Thyroid gland (tissue), 4 donors: ENCODE results near the gene FBXO44. TPM values are rescaled to one million over a fixed set of nuclear protein-coding genes. Genes with fewer than 3 reads are reported as not detected.
"Not testable (repeated sequence)": the region's sequence is repeated elsewhere in the genome, so short reads cannot be mapped to it uniquely, and the experiment has no call there.

Experiments used
- DNase-seq, 2 donors: peaks; one replicate each; pipeline ENCODE4 v3.0.0-alpha.2; 2019
- H3K27ac ChIP-seq, 3 donors: fragments of 200-600 bp; sonication (generic); 1 replicate in 2 of 3; 2 replicates in 1 of 3; pipeline ENCODE4 v1.5.1; 2016 to 2019; ENCODE audit warnings: mild to moderate bottlenecking in 1 of 3, moderate library complexity in 1 of 3
- H3K27me3 ChIP-seq: fragments of 200-600 bp; sonication (generic); one replicate; pipeline ENCODE4 v1.5.1; 2019
- H3K36me3 ChIP-seq, 2 donors: fragments of 200-600 bp; sonication (generic); one replicate each; pipeline ENCODE4 v1.5.1; 2016 to 2019
- H3K4me1 ChIP-seq, 2 donors: fragments of 200-600 bp; sonication (generic); one replicate each; pipeline ENCODE4 v1.5.1; 2017 to 2019
- H3K4me3 ChIP-seq, 3 donors: fragments of 200-600 bp; sonication (generic); replicated peaks in 1 of 3; 1 replicate in 2 of 3; 2 replicates in 1 of 3; pipeline ENCODE4 v1.5.1; 2016; ENCODE audit warnings: mild to moderate bottlenecking in 1 of 3
- H3K9me3 ChIP-seq: fragments of 200-600 bp; sonication (generic); one replicate; pipeline ENCODE4 v1.5.1; 2017
- POLR2A ChIP-seq, 2 donors: fragments of 450-650 bp; IDR thresholded peaks; one replicate each; pipeline ENCODE4 v1.6.1; 2017; ENCODE audit warnings: antibody characterized with exemption in 2 of 2, mild to moderate bottlenecking in 2 of 2, moderate library complexity in 1 of 2
- WGBS, 2 donors: methylation state at CpG; one replicate each; pipeline ENCODE4 v1.1.5; 2017; 5-methylcytosine and 5-hydroxymethylcytosine counted together
- intact Hi-C: fragments of 100-400 bp; cut with DNase I; formaldehyde crosslinking; loops from one replicate; pipeline ENCODE4 v1.15.1; 2023
- total RNA-seq, 4 donors: library from RNA; depleted of rRNA; stranded (reverse); fragments of >200 nt; gene quantifications; one replicate each; pipeline ENCODE4 v1.2.3, GENCODE V29; 2016
- TF ChIP-seq, protein P1 (sequence below), 6 experiments: fragments of 200-600 bp in 3 of 6; fragments of 450-650 bp in 3 of 6; sonication (generic) in 3 of 6; IDR thresholded peaks; one replicate each; pipeline ENCODE4 v1.5.1; 2016 to 2019; ENCODE audit warnings: antibody characterized with exemption in 6 of 6, mild to moderate bottlenecking in 2 of 6, inconsistent platforms in 1 of 6, moderate library complexity in 1 of 6

The FBXO44 gene
- total RNA-seq, 4 donors from 2014 or later, result 33.1 to 40.9 (median 34.4) TPM

DNA sequence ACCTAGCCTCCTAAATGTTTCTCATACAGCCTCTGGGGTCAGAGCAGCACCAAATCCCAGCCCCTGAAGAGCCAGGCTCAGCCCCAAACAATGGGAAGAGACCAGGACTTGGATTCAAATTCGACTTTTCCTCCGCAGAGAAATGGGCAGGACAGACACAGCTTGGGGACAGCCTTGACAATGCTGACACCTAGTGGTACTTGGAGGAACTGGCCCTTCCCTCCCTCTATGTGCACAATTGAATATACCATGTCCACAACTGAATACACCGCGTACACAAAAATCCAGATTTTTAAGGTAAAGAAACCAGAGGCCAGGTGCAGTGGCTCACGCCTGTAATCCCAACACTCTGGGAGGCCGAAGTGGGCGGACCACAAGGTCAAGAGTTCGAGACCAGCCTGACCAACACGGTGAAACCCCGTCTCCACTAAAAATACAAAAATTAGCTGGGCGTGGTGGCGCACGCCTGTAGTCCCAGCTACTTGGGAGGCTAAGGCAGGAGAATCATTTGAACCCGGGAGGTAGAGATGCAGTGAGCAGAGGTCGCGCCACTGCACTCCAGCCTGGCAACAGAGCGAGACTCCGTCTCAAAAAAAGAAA, 12.2 kb upstream of the FBXO44 start:
- H3K4me3 ChIP-seq, H3K4me1 ChIP-seq, H3K36me3 ChIP-seq, H3K27ac ChIP-seq, H3K27me3 ChIP-seq, H3K9me3 ChIP-seq: not testable (repeated sequence)
- TF ChIP-seq, protein P1, sequence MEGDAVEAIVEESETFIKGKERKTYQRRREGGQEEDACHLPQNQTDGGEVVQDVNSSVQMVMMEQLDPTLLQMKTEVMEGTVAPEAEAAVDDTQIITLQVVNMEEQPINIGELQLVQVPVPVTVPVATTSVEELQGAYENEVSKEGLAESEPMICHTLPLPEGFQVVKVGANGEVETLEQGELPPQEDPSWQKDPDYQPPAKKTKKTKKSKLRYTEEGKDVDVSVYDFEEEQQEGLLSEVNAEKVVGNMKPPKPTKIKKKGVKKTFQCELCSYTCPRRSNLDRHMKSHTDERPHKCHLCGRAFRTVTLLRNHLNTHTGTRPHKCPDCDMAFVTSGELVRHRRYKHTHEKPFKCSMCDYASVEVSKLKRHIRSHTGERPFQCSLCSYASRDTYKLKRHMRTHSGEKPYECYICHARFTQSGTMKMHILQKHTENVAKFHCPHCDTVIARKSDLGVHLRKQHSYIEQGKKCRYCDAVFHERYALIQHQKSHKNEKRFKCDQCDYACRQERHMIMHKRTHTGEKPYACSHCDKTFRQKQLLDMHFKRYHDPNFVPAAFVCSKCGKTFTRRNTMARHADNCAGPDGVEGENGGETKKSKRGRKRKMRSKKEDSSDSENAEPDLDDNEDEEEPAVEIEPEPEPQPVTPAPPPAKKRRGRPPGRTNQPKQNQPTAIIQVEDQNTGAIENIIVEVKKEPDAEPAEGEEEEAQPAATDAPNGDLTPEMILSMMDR (IDR thresholded peaks at IDR 0.05), result peak; percentile 90 to 96 (median 92)
- WGBS, 2 donors, result 54 to 55% methylated on average over 18 of the region's 18 CpGs
- peak; percentile 58 to 59 for DNase-seq
- intact Hi-C loops, result loop anchor here (5.0 to 10.0 kb wide), 2 partner anchors 398 to 605 kb away; no protein-coding TSS in a partner anchor

DNA sequence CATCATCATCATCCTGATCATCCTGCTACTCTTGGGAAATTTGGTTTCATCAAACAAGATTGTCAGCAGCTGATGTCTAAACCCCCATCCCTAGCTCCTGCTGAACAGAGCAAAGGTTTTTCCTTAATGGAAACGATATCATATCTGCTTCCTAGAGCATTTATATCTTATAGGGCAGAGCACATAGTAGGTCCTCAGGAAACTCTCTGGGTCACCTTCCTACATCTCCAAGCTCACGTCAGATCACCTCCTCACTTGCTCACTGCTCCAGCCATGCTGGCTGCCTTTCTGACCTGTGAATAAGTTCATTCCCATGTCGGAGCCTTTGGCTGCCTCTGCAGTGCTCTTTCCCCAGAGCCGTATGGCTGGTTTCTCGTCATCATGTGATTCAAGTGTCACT, 10.9 kb upstream of the FBXO44 start:
- intact Hi-C loops, result loop anchor here (5.0 to 10.0 kb wide), 2 partner anchors 399 to 606 kb away; no protein-coding TSS in a partner anchor
- no peak overlapping the region for H3K27ac ChIP-seq
- no peaks in the 10 kb centered on the region for H3K27me3 ChIP-seq
- TF ChIP-seq, protein P1 (IDR thresholded peaks at IDR 0.05), result no peak
- TF ChIP-seq POLR2A (IDR thresholded peaks at IDR 0.05), result no peak
- no peak for DNase-seq
- no peaks in the 10 kb centered on the region for H3K36me3 ChIP-seq
- no peak overlapping the region for H3K4me3 ChIP-seq
- 55 to 69% methylated on average over 4 to 5 of the region's 5 CpGs for WGBS, 2 donors
- H3K9me3 ChIP-seq, result no peaks in the 10 kb centered on the region
- peaks cover 0 to 4% of the 10 kb centered on the region in 2 donors for H3K4me1 ChIP-seq

DNA sequence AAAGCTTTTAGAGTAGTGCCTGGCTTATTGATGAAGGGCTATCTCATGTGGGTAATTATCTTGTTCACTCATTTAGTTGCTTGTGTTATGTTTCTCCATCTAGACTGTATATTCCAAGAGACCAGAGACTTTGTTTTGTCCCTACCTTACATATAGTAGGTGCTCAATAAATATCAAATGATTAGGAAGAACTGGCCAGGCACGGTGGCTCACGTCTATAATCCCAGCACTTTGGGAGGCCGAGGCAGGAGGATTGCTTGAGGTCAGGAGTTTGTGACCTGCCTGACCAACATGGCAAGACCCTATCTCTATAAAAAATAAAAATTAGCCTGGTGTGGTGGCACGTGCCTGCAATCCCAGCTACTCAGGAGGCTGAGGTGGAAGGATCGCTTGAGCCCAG, 9.4 kb upstream of the FBXO44 start:
- Histone ChIP-seq H3K27me3 (no peaks in the 10 kb centered on the region), H3K36me3 (no peaks in the 10 kb centered on the region), H3K4me3 (no peak overlapping the region), H3K27ac (no peak overlapping the region), H3K9me3 (no peaks in the 10 kb centered on the region), H3K4me1 (peaks cover 2 to 17% of the 10 kb centered on the region in 2 donors)
- WGBS, 2 donors, result 89 to 93% methylated on average over 5 of the region's 5 CpGs
- DNase-seq, result no peak
- TF ChIP-seq POLR2A (IDR thresholded peaks at IDR 0.05), result no peak
- intact Hi-C loops, result loop anchor here (5.0 to 10.0 kb wide), 2 partner anchors 77 to 400 kb away; no protein-coding TSS in a partner anchor

DNA sequence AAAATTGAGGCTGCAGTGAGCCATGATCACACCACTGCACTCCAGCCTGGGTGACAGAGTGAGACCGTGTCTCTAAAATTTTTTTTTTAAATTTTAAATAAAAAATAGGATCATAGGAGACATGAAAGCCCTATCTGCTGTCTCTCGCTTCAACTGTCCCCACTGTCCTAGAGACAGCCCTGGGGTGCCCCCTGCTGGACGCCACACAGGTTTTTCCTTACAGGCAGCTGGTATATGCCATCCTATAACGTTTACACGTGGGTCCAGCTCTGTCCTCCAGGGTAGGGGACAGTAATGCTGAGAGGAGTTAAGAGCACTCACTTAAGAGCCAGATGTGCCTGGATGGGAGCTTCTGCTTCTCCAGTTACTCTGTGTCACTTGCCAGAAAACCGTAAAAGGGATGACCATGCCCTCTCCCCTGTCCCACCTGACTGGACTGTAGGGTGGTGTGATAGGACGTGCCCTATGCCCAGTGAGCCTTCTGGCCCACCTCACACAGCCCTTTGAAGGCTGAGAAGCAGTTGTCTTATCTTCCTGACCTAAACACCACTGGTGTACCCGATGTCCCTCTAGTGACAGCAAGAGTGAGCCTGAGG, 8.9 kb upstream of the FBXO44 start:
- Histone ChIP-seq H3K4me1 (peaks cover 7 to 22% of the 10 kb centered on the region in 2 donors), H3K36me3 (no peaks in the 10 kb centered on the region), H3K4me3 (no peak overlapping the region), H3K27ac (no peak overlapping the region), H3K9me3 (no peaks in the 10 kb centered on the region), H3K27me3 (no peaks in the 10 kb centered on the region)
- 7 to 36% methylated on average over 5 to 8 of the region's 8 CpGs for WGBS, 2 donors
- TF ChIP-seq, protein P1 (IDR thresholded peaks at IDR 0.05), result peak; percentile 41 to 80 (median 52)
- TF ChIP-seq POLR2A (IDR thresholded peaks at IDR 0.05), result no peak
- DNase-seq, result peak; percentile 68 to 73
- intact Hi-C loops, result loop anchor here (5.0 to 10.0 kb wide), 2 partner anchors 77 to 401 kb away; no protein-coding TSS in a partner anchor

DNA sequence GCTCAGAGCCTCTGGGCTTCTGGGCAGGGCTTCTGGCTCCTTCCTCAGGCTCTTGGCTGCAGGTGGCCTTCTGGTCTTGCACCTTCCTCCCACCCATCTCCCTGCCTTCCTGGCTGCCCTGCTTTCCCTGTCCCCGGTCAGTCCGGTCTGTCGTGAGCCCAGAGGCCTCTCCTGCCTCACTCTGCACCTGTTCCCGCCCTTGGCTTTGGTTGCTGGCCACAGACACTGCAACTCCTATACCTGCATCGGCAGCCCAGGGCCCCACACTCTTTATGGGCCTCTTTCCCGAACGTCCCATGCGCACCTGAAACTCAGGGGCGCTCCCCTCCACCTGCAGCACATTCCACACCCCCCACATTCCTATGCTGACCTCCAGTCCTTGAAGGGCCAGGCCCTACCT, 8.4 kb upstream of the FBXO44 start:
- Histone ChIP-seq H3K9me3 (no peaks in the 10 kb centered on the region), H3K4me3 (no peak overlapping the region), H3K27me3 (no peaks in the 10 kb centered on the region), H3K4me1 (peaks cover 8 to 23% of the 10 kb centered on the region in 2 donors), H3K36me3 (no peaks in the 10 kb centered on the region), H3K27ac (no peak overlapping the region)
- DNase-seq, result no peak
- TF ChIP-seq POLR2A (IDR thresholded peaks at IDR 0.05), result no peak
- TF ChIP-seq, protein P1 (IDR thresholded peaks at IDR 0.05), result no peak
- intact Hi-C loops, result loop anchor here (5.0 to 10.0 kb wide), 2 partner anchors 76 to 402 kb away; no protein-coding TSS in a partner anchor
- WGBS, 2 donors, result 84 to 87% methylated on average over 9 of the region's 9 CpGs
